Colonic mucosa (tissue), 4 donors: ENCODE measurements around the gene ADGRD1. TPM values are rescaled to one million over a fixed set of nuclear protein-coding genes. Genes with fewer than 3 reads are reported as not detected.

Source experiments
- DNase-seq: peaks from one replicate; pipeline ENCODE4 v3.0.0-alpha.2; 2020
- H3K27ac ChIP-seq: fragments of 200-600 bp; one replicate; pipeline ENCODE4 v1.8.0; 2021
- H3K27me3 ChIP-seq: fragments of 200-600 bp; one replicate; pipeline ENCODE4 v1.8.0; 2021
- H3K36me3 ChIP-seq: fragments of 200-600 bp; one replicate; pipeline ENCODE4 v1.8.0; 2021
- H3K4me1 ChIP-seq: fragments of 200-600 bp; one replicate; pipeline ENCODE4 v1.8.0; 2021; ENCODE audit warnings: mild to moderate bottlenecking
- H3K4me3 ChIP-seq: fragments of 200-600 bp; one replicate; pipeline ENCODE4 v1.8.0; 2021
- H3K9ac ChIP-seq, 2 donors: one replicate each; pipeline ENCODE4 v1.7.0; 2013; ENCODE audit warnings: control low read depth in 2 of 2, low read depth in 2 of 2, low read length in 2 of 2
- H3K9me3 ChIP-seq: fragments of 200-600 bp; one replicate; pipeline ENCODE4 v1.8.0; 2021
- intact Hi-C: fragments of 100-400 bp; cut with DNase I; formaldehyde crosslinking; loops from one replicate; pipeline ENCODE4 v1.14.1; 2022
- total RNA-seq, 2 donors: library from RNA; stranded (reverse); fragmentation: NEBNext Ultra II Directional in 1 of 2; extraction: Animal tissue kit (Norgen Biotek cat#: 25700) in 1 of 2; gene quantifications; one replicate each; pipeline ENCODE4 v1.2.1, GENCODE V29; 2021
- TF ChIP-seq, protein P1 (sequence below): fragments of 200-600 bp; IDR thresholded peaks from one replicate; pipeline ENCODE4 v1.8.0; 2022; ENCODE audit warnings: antibody characterized with exemption, mild to moderate bottlenecking
- donor health status: healthy.
- donor health status: DM: no; HTN: no; CAD: no.
- donor health status: DM: no; HTN: no; CAD: no.

ADGRD1 gene
- total RNA-seq, 2 donors from 2014 or later, result 3.5 to 3.6 TPM

DNA sequence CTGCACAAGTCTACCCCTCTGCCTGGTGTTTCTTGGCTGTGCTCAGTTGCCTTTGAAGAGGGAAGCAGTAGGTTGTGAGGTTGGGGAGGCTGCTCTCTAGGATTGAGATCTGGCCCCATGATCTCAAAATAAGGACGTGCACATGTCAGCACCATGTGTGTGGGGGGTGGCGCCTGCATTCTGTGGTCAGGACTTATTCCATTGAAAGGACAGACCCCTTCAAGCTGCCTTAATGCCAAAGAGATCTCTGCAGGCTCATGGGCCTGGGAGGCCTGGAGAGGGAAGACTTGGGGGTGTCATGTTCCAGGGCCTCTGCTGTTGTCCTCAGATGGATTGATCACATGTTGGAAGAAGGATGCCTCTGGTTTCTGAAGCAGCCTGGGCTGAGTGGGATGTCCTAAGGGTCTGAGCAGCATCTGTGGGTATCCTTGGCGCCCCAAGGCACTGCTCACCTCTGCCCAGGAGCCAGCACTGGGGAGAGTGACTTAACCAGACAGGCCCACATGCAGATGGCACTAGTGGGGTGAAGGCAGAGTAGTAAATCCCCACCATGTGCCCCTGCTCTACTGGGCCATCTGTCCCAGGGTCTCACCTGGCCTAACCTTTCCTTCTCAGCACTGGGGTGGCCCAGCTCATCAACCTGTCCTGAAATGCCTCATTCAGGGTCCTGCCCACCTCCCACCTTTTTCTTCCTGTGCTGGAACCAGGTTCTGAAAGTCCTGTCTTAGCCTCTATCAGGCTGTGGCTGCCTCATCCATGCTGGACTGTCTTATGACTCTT lies 118.9 kb downstream of the ADGRD1 start:
- Histone ChIP-seq H3K4me3 (no peak overlapping the region), H3K27me3 (no peaks in the 10 kb centered on the region), H3K27ac (no peak overlapping the region), H3K36me3 (no peaks in the 10 kb centered on the region), H3K4me1 (no peaks in the 10 kb centered on the region), H3K9ac (no peak overlapping the region), H3K9me3 (no peaks in the 10 kb centered on the region)
- TF ChIP-seq, protein P1, sequence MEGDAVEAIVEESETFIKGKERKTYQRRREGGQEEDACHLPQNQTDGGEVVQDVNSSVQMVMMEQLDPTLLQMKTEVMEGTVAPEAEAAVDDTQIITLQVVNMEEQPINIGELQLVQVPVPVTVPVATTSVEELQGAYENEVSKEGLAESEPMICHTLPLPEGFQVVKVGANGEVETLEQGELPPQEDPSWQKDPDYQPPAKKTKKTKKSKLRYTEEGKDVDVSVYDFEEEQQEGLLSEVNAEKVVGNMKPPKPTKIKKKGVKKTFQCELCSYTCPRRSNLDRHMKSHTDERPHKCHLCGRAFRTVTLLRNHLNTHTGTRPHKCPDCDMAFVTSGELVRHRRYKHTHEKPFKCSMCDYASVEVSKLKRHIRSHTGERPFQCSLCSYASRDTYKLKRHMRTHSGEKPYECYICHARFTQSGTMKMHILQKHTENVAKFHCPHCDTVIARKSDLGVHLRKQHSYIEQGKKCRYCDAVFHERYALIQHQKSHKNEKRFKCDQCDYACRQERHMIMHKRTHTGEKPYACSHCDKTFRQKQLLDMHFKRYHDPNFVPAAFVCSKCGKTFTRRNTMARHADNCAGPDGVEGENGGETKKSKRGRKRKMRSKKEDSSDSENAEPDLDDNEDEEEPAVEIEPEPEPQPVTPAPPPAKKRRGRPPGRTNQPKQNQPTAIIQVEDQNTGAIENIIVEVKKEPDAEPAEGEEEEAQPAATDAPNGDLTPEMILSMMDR, result no peak
- intact Hi-C loops, result no loop called here
- DNase-seq, result no peak

DNA sequence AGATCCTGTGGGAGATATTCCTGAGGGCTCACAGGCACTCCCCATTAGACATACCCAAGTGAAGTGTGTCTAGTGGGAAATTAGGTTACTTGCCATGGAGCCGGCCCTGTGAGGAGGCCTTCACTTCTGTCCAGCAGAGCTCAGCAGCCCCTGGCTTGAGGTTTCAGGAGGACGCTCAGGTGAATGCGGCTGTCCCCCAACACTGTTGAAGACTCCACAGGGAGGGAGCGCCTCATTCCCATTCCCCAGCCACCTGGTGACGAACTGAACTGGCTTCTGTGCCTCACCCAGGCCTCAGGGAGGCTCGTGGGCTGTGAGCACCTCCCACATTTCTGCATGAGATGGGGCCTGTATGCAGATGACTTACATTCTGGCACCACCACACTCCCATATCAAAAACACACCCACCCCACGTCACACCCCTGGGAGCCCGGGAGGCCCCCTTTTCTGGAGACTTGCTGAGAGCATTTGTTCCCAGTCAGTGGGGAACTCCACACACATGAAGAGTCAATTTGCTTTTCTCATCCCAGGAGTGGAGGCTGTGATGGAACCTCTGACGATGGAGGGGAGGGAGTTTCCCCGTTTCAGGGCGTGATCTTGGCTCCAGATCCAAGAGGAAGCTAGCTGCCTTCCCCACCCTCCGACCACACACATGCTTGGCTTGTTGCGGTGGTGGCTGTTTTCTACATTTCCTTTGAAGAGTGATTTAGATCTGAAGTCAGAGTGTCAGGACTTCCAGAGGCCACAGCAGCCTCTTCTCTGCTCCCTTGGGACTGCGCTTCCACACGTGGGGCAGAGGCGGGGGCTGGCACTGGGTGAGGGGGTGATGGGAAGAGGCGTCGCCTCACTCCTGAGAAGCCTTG lies 120.7 kb downstream of the ADGRD1 start:
- Histone ChIP-seq H3K27me3 (no peaks in the 10 kb centered on the region), H3K9me3 (no peaks in the 10 kb centered on the region), H3K4me1 (no peaks in the 10 kb centered on the region), H3K4me3 (no peak overlapping the region), H3K36me3 (no peaks in the 10 kb centered on the region), H3K27ac (no peak overlapping the region), H3K9ac (no peak overlapping the region)
- no peak for DNase-seq
- intact Hi-C loops, result no loop called here
- TF ChIP-seq, protein P1, result no peak

DNA sequence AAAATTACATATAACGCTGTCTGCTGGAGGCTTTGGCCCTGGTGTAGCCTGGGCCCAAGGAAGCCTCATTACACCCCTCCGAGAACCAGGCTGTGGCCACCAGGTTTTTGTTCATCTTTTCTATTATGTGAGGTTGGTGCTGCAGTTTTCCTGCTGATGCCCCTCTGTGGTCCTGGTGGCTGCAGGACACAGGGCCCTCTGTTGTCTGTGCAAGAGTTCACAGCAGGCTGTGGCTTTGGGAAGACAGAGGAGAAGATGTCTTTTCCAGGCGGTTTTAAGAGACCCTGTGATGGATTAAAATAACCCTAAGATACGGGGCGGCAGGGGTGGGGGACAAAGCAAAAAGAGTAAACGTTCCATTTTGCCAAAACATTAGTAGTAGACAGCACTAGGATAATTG lies 121.5 kb downstream of the ADGRD1 start:
- Histone ChIP-seq H3K36me3 (no peaks in the 10 kb centered on the region), H3K4me3 (no peak overlapping the region)
- TF ChIP-seq, protein P1, result no peak

DNA sequence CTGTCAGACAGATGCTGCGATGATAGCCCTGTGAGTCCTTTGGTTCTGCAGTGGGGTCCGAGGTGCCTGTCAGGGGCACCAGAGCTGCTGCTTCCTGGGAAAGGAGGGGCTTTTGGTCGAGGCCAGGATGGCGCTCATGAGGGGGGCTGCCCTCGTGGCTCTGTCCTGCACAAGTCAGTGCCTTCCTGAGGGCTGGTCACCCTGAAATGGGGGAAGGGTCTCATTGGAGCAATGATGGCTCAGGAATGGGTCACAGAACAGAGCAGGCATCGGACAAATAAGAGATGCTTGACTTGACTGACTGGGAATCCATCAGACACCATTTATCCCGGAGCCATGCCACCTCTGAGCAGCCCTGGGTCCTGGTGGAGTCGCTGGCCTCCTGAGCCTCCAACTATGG lies 121.9 kb downstream of the ADGRD1 start:
- TF ChIP-seq, protein P1, result no peak
- Histone ChIP-seq H3K36me3 (no peaks in the 10 kb centered on the region), H3K9ac (no peak overlapping the region), H3K27ac (no peak overlapping the region), H3K4me1 (no peaks in the 10 kb centered on the region), H3K4me3 (no peak overlapping the region), H3K9me3 (no peaks in the 10 kb centered on the region), H3K27me3 (no peaks in the 10 kb centered on the region)
- DNase-seq, result no peak
- intact Hi-C loops, result no loop called here

More for the DNA sequence above, 121.5 kb downstream of the ADGRD1 start:
- Histone ChIP-seq H3K9ac (no peak overlapping the region), H3K4me1 (no peaks in the 10 kb centered on the region), H3K27me3 (no peaks in the 10 kb centered on the region), H3K27ac (no peak overlapping the region), H3K9me3 (no peaks in the 10 kb centered on the region)
- intact Hi-C loops, result no loop called here
- DNase-seq, result no peak

DNA sequence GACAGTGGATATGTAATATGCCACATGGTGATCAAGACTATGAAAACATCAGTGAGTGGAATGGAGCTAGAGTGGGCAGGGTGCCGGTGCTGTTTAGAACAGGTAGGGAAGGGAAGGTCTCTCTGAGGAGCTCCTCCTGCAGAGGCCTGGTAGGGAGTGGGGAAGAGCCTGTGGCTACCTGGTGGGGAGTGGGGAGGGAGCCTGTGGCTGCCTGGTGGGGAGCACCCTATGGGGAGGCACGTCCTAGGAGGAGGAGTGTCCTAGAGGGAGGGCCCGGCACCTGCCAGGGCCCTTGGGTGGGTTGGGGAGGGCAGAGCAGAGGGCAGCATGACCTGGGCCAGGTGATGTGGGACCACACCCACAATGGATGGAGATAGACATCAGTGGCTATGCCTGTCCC lies 122.6 kb downstream of the ADGRD1 start:
- Histone ChIP-seq H3K9ac (no peak overlapping the region), H3K4me1 (no peaks in the 10 kb centered on the region), H3K36me3 (no peaks in the 10 kb centered on the region), H3K4me3 (no peak overlapping the region), H3K9me3 (no peaks in the 10 kb centered on the region), H3K27me3 (no peaks in the 10 kb centered on the region), H3K27ac (no peak overlapping the region)
- DNase-seq, result no peak
- TF ChIP-seq, protein P1, result no peak
- intact Hi-C loops, result no loop called here
